ENCODE measurements around the gene LSS.

DNA sequence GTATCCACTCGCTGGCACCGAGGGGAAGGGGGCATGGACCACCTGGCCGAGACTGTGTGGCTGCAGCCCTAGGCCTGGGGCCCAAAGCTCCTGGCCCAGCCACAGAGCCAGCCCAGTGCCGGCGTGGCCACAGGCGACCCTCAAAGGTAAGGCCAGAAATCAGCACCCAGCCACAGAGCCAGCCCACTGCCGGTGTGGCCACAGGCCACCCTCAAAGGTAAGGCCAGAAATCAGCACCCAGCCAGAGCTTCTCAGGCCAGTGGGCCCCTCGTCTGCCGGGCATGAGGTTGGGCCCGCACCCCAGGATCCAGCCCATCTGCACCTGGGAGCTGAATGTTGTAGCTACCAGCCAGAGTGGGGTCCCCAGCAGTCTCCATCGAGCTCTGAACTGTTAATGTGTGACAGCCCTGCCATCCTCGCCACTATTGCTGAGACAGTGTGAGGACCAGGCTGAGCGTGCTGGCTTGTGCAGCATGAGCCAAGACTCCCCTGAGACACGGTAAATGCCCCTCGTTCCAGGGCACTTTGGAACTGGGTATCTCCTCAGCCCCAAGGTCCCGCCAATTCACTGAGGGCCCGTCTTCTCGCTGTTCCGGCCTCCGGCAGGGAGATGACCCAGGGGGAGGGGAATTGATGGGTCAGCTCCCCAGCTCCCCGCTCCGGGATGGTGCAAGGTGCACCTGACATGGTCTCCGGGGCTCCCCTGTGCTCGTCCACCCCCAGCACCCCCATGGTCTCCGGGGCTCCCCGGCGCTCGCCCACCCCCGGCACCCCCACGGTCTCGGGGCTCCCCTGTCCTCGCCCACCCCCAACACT lies 68.5 kb downstream of the LSS start:
- TF ChIP-seq CTCF (IDR thresholded peaks at IDR 0.05) (no peak), POLR2A (IDR thresholded peaks at IDR 0.05) (no peak), POLR2AphosphoS5 (IDR thresholded peaks at IDR 0.05) (no peak), EP300 (IDR thresholded peaks at IDR 0.05) (no peak)
